ENCODE results near the gene TTC1. TPM values are rescaled to one million over a fixed set of nuclear protein-coding genes. Genes with fewer than 3 reads are reported as not detected.
A peak's percentile ranks its signal among the peaks of the same experiment; 100 is the strongest.
"Not testable (repeated sequence)": the region's sequence is repeated elsewhere in the genome, so short reads cannot be mapped to it uniquely, and the experiment has no call there.

The TTC1 gene
- polyA plus RNA-seq, 1 donor, result 48.2 TPM

GRCh38 chr5:160040471-160040835 lies 31.5 kb downstream of the TTC1 start:
- DNase-seq (ENCODE audit: low read depth), result no peak

GRCh38 chr5:160042671-160043070 lies 33.7 kb downstream of the TTC1 start:
- no peak for DNase-seq (ENCODE audit: low read depth)

GRCh38 chr5:160044391-160044804 lies 35.5 kb downstream of the TTC1 start:
- DNase-seq (ENCODE audit: low read depth), result no peak

GRCh38 chr5:160044967-160045366 lies 36.0 kb downstream of the TTC1 start:
- no peak for DNase-seq (ENCODE audit: low read depth)

- DNase-seq (ENCODE audit: low read depth), result peak; percentile 35
These were observed 38.5 kb downstream of the TTC1 start for GRCh38 chr5:160047423-160047822.

GRCh38 chr5:160048131-160048530 lies 39.2 kb downstream of the TTC1 start:
- DNase-seq (ENCODE audit: low read depth), result no peak

GRCh38 chr5:160049099-160049498 lies 40.2 kb downstream of the TTC1 start:
- no peak for DNase-seq (ENCODE audit: low read depth)

- no peak for DNase-seq (ENCODE audit: low read depth)
These were observed 45.1 kb downstream of the TTC1 start for GRCh38 chr5:160054047-160054446.

GRCh38 chr5:160054831-160055230 lies 45.9 kb downstream of the TTC1 start:
- DNase-seq (ENCODE audit: low read depth), result no peak

GRCh38 chr5:160057256-160057655 lies 48.3 kb downstream of the TTC1 start:
- DNase-seq (ENCODE audit: low read depth), result no peak

- no peak for DNase-seq (ENCODE audit: low read depth)
These were observed 51.1 kb downstream of the TTC1 start for GRCh38 chr5:160060001-160060400.

GRCh38 chr5:160061770-160062169 lies 52.8 kb downstream of the TTC1 start:
- DNase-seq (ENCODE audit: low read depth), result no peak

- no peak for DNase-seq (ENCODE audit: low read depth)
These were observed 55.5 kb downstream of the TTC1 start for GRCh38 chr5:160064417-160064810.

GRCh38 chr5:160064995-160065614 lies 56.2 kb downstream of the TTC1 start:
- no peak for DNase-seq (ENCODE audit: low read depth)

GRCh38 chr5:160069120-160069519 lies 60.2 kb downstream of the TTC1 start:
- DNase-seq (ENCODE audit: low read depth), result not testable (repeated sequence)

- DNase-seq (ENCODE audit: low read depth), result no peak
These were observed 62.6 kb downstream of the TTC1 start for GRCh38 chr5:160071516-160071915.

- no peak for DNase-seq (ENCODE audit: low read depth)
These were observed 63.0 kb downstream of the TTC1 start for GRCh38 chr5:160071916-160072315.

GRCh38 chr5:160075073-160075472 lies 66.1 kb downstream of the TTC1 start:
- DNase-seq (ENCODE audit: low read depth), result no peak

GRCh38 chr5:160076997-160077396 lies 68.1 kb downstream of the TTC1 start:
- no peak for DNase-seq (ENCODE audit: low read depth)

GRCh38 chr5:160079753-160080152 lies 70.8 kb downstream of the TTC1 start:
- DNase-seq (ENCODE audit: low read depth), result no peak

GRCh38 chr5:160081495-160081894 lies 72.6 kb downstream of the TTC1 start:
- DNase-seq (ENCODE audit: low read depth), result no peak

GRCh38 chr5:160082614-160083500 lies 73.9 kb downstream of the TTC1 start:
- DNase-seq (ENCODE audit: low read depth), result no peak

- DNase-seq (ENCODE audit: low read depth), result no peak
These were observed 74.6 kb downstream of the TTC1 start for GRCh38 chr5:160083501-160083900.
